Ascending aorta (tissue), 2 donors: ENCODE measurements around the gene BIRC2. TPM values are rescaled to one million over a fixed set of nuclear protein-coding genes. Genes with fewer than 3 reads are reported as not detected.

ENCODE experiments used
- DNase-seq, 2 donors: peaks; one replicate each; pipeline ENCODE4 v3.0.0-alpha.2; 2019; ENCODE audit warnings: low spot score in 2 of 2
- H3K27ac ChIP-seq, 2 donors: fragments of 200-600 bp; sonication (generic); one replicate each; pipeline ENCODE4 v1.5.1; 2016 to 2017; ENCODE audit warnings: mild to moderate bottlenecking in 1 of 2
- H3K27me3 ChIP-seq: fragments of 200-600 bp; sonication (generic); one replicate; pipeline ENCODE4 v1.5.1; 2017
- H3K36me3 ChIP-seq, 2 donors: fragments of 200-600 bp; sonication (generic); one replicate each; pipeline ENCODE4 v1.5.1; 2016
- H3K4me1 ChIP-seq, 2 donors: fragments of 200-600 bp; sonication (generic); one replicate each; pipeline ENCODE4 v1.5.1; 2016 to 2017; ENCODE audit warnings: mild to moderate bottlenecking in 1 of 2
- H3K4me3 ChIP-seq, 2 donors: fragments of 200-600 bp; sonication (generic); one replicate each; pipeline ENCODE4 v1.5.1; 2016 to 2017; ENCODE audit warnings: mild to moderate bottlenecking in 1 of 2
- H3K9me3 ChIP-seq, 2 donors: fragments of 200-600 bp; sonication (generic); one replicate each; pipeline ENCODE4 v1.5.1; 2016
- intact Hi-C: fragments of 100-400 bp; cut with DNase I; formaldehyde crosslinking; loops from one replicate; pipeline ENCODE4 v1.15.1; 2023
- total RNA-seq: library from RNA; depleted of rRNA; stranded (reverse); fragments of >200 nt; gene quantifications from one replicate; pipeline ENCODE4 v1.1.0, GENCODE V29; 2016
- TF ChIP-seq, protein P1 (sequence below), 3 experiments: fragments of 200-600 bp in 2 of 3; fragments of 450-650 bp in 1 of 3; sonication (generic) in 2 of 3; IDR thresholded peaks; one replicate each; pipeline ENCODE4 v1.5.1; 2016 to 2019; ENCODE audit warnings: antibody characterized with exemption in 3 of 3, mild to moderate bottlenecking in 1 of 3, moderate library complexity in 1 of 3

Gene BIRC2
- total RNA-seq, 1 donor from 2014 or later, result 27.7 TPM

GRCh38 chr11:102410382-102410784 is 63.4 kb downstream of the BIRC2 start:
- intact Hi-C loops, result no loop called here
- TF ChIP-seq, protein P1, sequence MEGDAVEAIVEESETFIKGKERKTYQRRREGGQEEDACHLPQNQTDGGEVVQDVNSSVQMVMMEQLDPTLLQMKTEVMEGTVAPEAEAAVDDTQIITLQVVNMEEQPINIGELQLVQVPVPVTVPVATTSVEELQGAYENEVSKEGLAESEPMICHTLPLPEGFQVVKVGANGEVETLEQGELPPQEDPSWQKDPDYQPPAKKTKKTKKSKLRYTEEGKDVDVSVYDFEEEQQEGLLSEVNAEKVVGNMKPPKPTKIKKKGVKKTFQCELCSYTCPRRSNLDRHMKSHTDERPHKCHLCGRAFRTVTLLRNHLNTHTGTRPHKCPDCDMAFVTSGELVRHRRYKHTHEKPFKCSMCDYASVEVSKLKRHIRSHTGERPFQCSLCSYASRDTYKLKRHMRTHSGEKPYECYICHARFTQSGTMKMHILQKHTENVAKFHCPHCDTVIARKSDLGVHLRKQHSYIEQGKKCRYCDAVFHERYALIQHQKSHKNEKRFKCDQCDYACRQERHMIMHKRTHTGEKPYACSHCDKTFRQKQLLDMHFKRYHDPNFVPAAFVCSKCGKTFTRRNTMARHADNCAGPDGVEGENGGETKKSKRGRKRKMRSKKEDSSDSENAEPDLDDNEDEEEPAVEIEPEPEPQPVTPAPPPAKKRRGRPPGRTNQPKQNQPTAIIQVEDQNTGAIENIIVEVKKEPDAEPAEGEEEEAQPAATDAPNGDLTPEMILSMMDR (IDR thresholded peaks at IDR 0.05), result no peak
- H3K36me3 ChIP-seq, result peaks cover 2 to 5% of the 10 kb centered on the region in 2 donors

DNA sequence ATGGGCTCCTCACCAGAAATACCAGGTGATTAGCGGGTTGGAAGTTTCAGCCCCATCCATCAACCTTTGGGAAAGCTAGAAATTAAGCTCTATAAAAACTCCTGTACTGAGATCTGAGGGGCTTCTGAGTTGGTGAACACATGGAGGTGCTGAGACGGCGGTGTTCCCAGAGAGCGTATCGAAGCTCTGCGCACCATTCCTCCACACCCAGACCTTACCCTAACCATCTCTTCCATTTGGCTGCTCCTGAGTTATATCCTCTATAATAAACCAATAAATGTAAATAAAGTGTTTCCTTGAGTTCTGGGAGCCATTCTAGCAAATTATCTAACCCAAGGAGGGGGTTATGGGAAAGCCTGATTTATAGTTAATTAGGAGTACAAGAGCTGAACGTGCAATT is 64.1 kb downstream of the BIRC2 start:
- intact Hi-C loops, result no loop called here
- no peaks in the 10 kb centered on the region for H3K27me3 ChIP-seq
- no peak overlapping the region for H3K27ac ChIP-seq
- H3K4me1 ChIP-seq, result no peaks in the 10 kb centered on the region
- DNase-seq, result no peak
- no peaks in the 10 kb centered on the region for H3K9me3 ChIP-seq
- H3K36me3 ChIP-seq, result peaks cover under 1 to 2% of the 10 kb centered on the region in 2 donors
- H3K4me3 ChIP-seq, result no peak overlapping the region
- TF ChIP-seq, protein P1 (IDR thresholded peaks at IDR 0.05), result no peak

More at GRCh38 chr11:102410382-102410784, 63.4 kb downstream of the BIRC2 start:
- H3K27ac ChIP-seq, result no peak overlapping the region
- H3K4me1 ChIP-seq, result no peaks in the 10 kb centered on the region
- DNase-seq, result no peak
- H3K27me3 ChIP-seq, result no peaks in the 10 kb centered on the region
- no peak overlapping the region for H3K4me3 ChIP-seq
- H3K9me3 ChIP-seq, result no peaks in the 10 kb centered on the region

- H3K27me3 ChIP-seq, result no peaks in the 10 kb centered on the region
- peaks cover 0 to 2% of the 10 kb centered on the region in 2 donors for H3K36me3 ChIP-seq
- intact Hi-C loops, result no loop called here
- TF ChIP-seq, protein P1 (IDR thresholded peaks at IDR 0.05), result no peak
- no peak for DNase-seq
- no peaks in the 10 kb centered on the region for H3K4me1 ChIP-seq
- no peak overlapping the region for H3K27ac ChIP-seq
- no peak overlapping the region for H3K4me3 ChIP-seq
- peaks cover 0 to 7% of the 10 kb centered on the region in 2 donors for H3K9me3 ChIP-seq
Measured at GRCh38 chr11:102413497-102413896, 66.5 kb downstream of the BIRC2 start.

DNA sequence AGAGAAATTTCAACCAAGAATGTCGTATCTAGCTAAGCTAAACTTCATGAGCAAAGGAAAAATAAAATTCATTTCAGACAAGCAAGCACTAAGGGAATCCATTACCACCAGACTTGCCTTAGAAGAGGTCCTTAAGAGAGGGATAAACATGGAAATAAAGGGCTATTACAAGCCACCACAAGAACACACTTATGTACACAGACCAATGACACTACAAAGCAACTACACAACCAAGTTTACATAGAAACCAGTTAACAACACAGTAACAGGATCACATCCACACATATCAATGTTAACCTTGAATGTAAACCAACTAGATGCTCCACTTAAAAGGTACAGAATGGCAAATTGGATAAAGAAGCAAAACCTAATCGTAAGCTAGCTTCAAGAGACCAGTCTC is 67.5 kb downstream of the BIRC2 start:
- H3K9me3 ChIP-seq, result peaks cover 0 to 7% of the 10 kb centered on the region in 2 donors
- TF ChIP-seq, protein P1 (IDR thresholded peaks at IDR 0.05), result no peak
- no peaks in the 10 kb centered on the region for H3K27me3 ChIP-seq
- H3K36me3 ChIP-seq, result peaks cover 0 to under 1% of the 10 kb centered on the region in 2 donors
- H3K27ac ChIP-seq, result no peak overlapping the region
- no peak for DNase-seq
- H3K4me1 ChIP-seq, result no peaks in the 10 kb centered on the region
- no peak overlapping the region for H3K4me3 ChIP-seq
- intact Hi-C loops, result no loop called here

GRCh38 chr11:102415304-102415916 is 68.4 kb downstream of the BIRC2 start:
- TF ChIP-seq, protein P1 (IDR thresholded peaks at IDR 0.05), result no peak

More at GRCh38 chr11:102415304-102415916, 68.4 kb downstream of the BIRC2 start:
- peaks cover 0 to 7% of the 10 kb centered on the region in 2 donors for H3K9me3 ChIP-seq
- intact Hi-C loops, result no loop called here
- no peaks in the 10 kb centered on the region for H3K36me3 ChIP-seq
- H3K4me1 ChIP-seq, result no peaks in the 10 kb centered on the region
- H3K27me3 ChIP-seq, result no peaks in the 10 kb centered on the region
- DNase-seq, result no peak
- H3K4me3 ChIP-seq, result no peak overlapping the region
- H3K27ac ChIP-seq, result no peak overlapping the region
